Smooth muscle cell (in vitro differentiated cells): ENCODE measurements around the gene HEPN1. TPM values are rescaled to one million over a fixed set of nuclear protein-coding genes. Genes with fewer than 3 reads are reported as not detected.

Experiments
- DNase-seq: peaks from one replicate; lab custom pipeline; 2025; ENCODE audit not compliant: unreplicated experiment; lab: John Stamatoyannopoulos, UW
- H2AFZ ChIP-seq: fragments of 200-600 bp; sonication (generic); 2 replicates; pipeline ENCODE4 v1.6.0; 2016; ENCODE audit warnings: antibody characterized with exemption, low read depth, mild to moderate bottlenecking
- H3F3A ChIP-seq: fragments of 200-600 bp; sonication (generic); 2 replicates; pipeline ENCODE4 v1.6.0; 2017; ENCODE audit warnings: antibody characterized with exemption, low read depth
- H3K27ac ChIP-seq: fragments of 200-600 bp; sonication (generic); 2 replicates; pipeline ENCODE4 v1.5.1; 2016; ENCODE audit warnings: low read depth, mild to moderate bottlenecking
- H3K27me3 ChIP-seq: fragments of 200-600 bp; sonication (generic); 2 replicates; pipeline ENCODE4 v1.6.1; 2016; ENCODE audit warnings: low read depth, mild to moderate bottlenecking
- H3K36me3 ChIP-seq: fragments of 200-600 bp; sonication (generic); 2 replicates; pipeline ENCODE4 v1.5.1; 2016; ENCODE audit warnings: low read depth
- H3K4me1 ChIP-seq: fragments of 200-600 bp; sonication (generic); 2 replicates; pipeline ENCODE4 v1.5.1; 2016; ENCODE audit warnings: low read depth
- H3K4me2 ChIP-seq: fragments of 200-600 bp; sonication (generic); 2 replicates; pipeline ENCODE4 v1.6.0; 2016; ENCODE audit warnings: mild to moderate bottlenecking
- H3K4me3 ChIP-seq: fragments of 200-600 bp; sonication (generic); 2 replicates; pipeline ENCODE4 v1.5.1; 2016; ENCODE audit warnings: mild to moderate bottlenecking
- H3K79me2 ChIP-seq: fragments of 200-600 bp; sonication (generic); 2 replicates; pipeline ENCODE4 v1.6.0; 2016; ENCODE audit warnings: low read depth, mild to moderate bottlenecking
- H3K9ac ChIP-seq: fragments of 200-600 bp; sonication (generic); 2 replicates; pipeline ENCODE4 v1.6.0; 2016; ENCODE audit warnings: low read depth
- H3K9me3 ChIP-seq: fragments of 200-600 bp; sonication (generic); replicated peaks from 2 replicates; pipeline ENCODE4 v1.5.1; 2016; ENCODE audit warnings: low read depth
- H4K20me1 ChIP-seq: fragments of 200-600 bp; sonication (generic); 2 replicates; pipeline ENCODE4 v1.6.0; 2016; ENCODE audit warnings: low read depth
- WGBS: methylation state at CpG from one replicate; pipeline ENCODE4 v1.1.7; 2016; ENCODE audit warnings: low lambda C conversion rate; 5-methylcytosine and 5-hydroxymethylcytosine counted together
- polyA plus RNA-seq: library from polyadenylated mRNA; unstranded; fragments of >200 nt; fragmentation: Nextera tagmentation; extraction: Ambion mirVana; gene quantifications from 2 replicates; pipeline ENCODE4 v1.2.1, GENCODE V29; 2016
- total RNA-seq: library from RNA; depleted of rRNA; stranded (reverse); fragments of >200 nt; gene quantifications from 2 replicates; pipeline ENCODE4 v1.2.3, GENCODE V29; 2014
- TF ChIP-seq, protein P1 (sequence below): fragments of 200-600 bp; sonication (generic); IDR thresholded peaks from 2 replicates; pipeline ENCODE4 v1.5.1; 2017; ENCODE audit warnings: borderline replicate concordance, mild to moderate bottlenecking, antibody characterized with exemption; ENCODE audit not compliant: insufficient read depth, poor library complexity, severe bottlenecking

The HEPN1 gene
- total and polyA plus RNA-seq, 2 experiments from 2014 or later, result not detected

DNA sequence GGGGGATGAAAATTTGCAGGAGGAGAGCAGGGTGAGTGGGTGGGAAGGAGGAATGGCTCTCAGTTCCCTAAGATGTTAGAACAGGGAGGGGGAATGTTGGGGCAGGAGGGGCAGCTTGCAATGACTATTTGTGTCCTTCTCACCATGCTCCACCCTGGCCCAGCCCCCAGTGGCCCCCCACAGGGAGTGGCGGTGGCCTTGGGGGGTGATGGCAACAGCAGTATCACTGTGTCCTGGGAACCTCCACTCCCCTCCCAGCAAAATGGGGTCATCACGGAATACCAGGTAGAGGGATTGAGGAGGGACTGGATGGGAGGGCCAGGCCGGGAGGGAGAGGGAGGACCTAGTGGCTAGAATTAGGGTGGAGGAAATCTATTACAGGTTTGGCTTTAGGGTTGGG is 43.6 kb upstream of the HEPN1 start:
- no peak for DNase-seq
- H3K9ac ChIP-seq, result no peak overlapping the region
- no peaks in the 10 kb centered on the region for H3K4me1 ChIP-seq
- peaks cover 56% of the 10 kb centered on the region for H3K27me3 ChIP-seq
- TF ChIP-seq, protein P1, sequence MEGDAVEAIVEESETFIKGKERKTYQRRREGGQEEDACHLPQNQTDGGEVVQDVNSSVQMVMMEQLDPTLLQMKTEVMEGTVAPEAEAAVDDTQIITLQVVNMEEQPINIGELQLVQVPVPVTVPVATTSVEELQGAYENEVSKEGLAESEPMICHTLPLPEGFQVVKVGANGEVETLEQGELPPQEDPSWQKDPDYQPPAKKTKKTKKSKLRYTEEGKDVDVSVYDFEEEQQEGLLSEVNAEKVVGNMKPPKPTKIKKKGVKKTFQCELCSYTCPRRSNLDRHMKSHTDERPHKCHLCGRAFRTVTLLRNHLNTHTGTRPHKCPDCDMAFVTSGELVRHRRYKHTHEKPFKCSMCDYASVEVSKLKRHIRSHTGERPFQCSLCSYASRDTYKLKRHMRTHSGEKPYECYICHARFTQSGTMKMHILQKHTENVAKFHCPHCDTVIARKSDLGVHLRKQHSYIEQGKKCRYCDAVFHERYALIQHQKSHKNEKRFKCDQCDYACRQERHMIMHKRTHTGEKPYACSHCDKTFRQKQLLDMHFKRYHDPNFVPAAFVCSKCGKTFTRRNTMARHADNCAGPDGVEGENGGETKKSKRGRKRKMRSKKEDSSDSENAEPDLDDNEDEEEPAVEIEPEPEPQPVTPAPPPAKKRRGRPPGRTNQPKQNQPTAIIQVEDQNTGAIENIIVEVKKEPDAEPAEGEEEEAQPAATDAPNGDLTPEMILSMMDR, result no peak
- peak overlapping the region; percentile 59 for H3K4me3 ChIP-seq
- H2AFZ ChIP-seq, result peak overlapping the region; percentile 67
- no peaks in the 10 kb centered on the region for H3F3A ChIP-seq
- no peaks in the 10 kb centered on the region for H4K20me1 ChIP-seq
- 61% methylated on average over 3 of the region's 3 CpGs for WGBS
- no peaks in the 10 kb centered on the region for H3K36me3 ChIP-seq
- no peak overlapping the region for H3K27ac ChIP-seq
- H3K9me3 ChIP-seq, result no peaks in the 10 kb centered on the region
- H3K4me2 ChIP-seq, result peak overlapping the region; percentile 81
- no peaks in the 10 kb centered on the region for H3K79me2 ChIP-seq

DNA sequence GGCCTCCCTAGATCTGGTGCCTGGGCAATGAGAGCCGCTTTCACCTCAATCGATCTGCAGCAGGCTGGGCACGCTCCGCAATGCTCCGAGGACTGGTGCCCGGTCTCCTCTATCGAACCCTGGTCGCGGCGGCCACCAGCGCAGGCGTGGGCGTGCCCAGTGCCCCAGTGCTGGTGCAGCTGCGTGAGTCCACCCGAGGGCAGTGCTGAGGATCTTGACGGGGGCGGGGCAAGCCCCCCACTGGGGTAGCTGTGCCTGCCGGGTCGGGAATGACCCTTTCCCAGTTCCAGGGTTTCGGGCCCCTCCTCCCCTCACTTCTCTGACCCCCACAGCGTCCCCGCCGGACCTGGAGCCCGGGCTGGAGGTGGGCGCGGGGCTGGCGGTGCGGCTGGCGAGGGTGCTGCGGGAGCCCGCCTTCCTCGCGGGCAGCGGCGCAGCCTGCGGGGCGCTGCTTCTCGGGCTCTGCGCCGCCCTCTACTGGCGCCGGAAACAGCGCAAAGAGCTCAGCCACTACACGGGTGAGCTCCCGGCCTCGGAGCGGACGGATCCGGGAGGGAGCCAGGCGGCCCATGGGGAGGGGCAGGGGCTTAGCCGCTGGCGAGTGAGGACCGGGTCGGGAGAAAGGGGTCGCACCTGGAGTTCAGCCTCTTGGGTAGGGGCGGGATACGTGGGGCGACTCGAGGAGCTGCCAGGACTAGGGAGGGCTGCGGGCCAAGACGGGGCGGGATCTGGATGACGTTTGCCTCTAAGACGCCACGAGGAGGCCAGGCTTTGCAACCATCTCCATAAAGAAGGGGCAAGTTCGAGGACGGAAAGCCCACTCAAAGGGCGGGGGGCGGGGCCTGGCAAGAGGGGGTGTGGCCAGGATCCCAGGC is 42.9 kb upstream of the HEPN1 start:
- peak; percentile 93 for DNase-seq
- TF ChIP-seq, protein P1, result peak; percentile 66
- no peaks in the 10 kb centered on the region for H3K36me3 ChIP-seq
- H3F3A ChIP-seq, result no peaks in the 10 kb centered on the region
- H4K20me1 ChIP-seq, result no peaks in the 10 kb centered on the region
- H3K4me1 ChIP-seq, result no peaks in the 10 kb centered on the region
- peak overlapping the region; percentile 81 for H3K4me2 ChIP-seq
- peak overlapping the region; percentile 67 for H2AFZ ChIP-seq
- WGBS, result 2% methylated on average over 60 of the region's 69 CpGs
- peak overlapping the region; percentile 69 for H3K9ac ChIP-seq
- H3K27ac ChIP-seq, result peak overlapping the region; percentile 56
- H3K27me3 ChIP-seq, result peaks cover 48% of the 10 kb centered on the region
- peak overlapping the region; percentile 59 for H3K4me3 ChIP-seq
- H3K79me2 ChIP-seq, result no peaks in the 10 kb centered on the region
- H3K9me3 ChIP-seq, result no peaks in the 10 kb centered on the region

GRCh38 chr11:124876818-124877630 is 42.0 kb upstream of the HEPN1 start:
- no peaks in the 10 kb centered on the region for H3K4me1 ChIP-seq
- H3K4me2 ChIP-seq, result peak overlapping the region; percentile 81
- 51% methylated on average over 29 of the region's 30 CpGs for WGBS
- no peaks in the 10 kb centered on the region for H3K36me3 ChIP-seq
- TF ChIP-seq, protein P1, result no peak
- no peaks in the 10 kb centered on the region for H4K20me1 ChIP-seq
- H3K4me3 ChIP-seq, result peak overlapping the region; percentile 59
- H3K79me2 ChIP-seq, result no peaks in the 10 kb centered on the region
- H3K27ac ChIP-seq, result no peak overlapping the region
- H3K9me3 ChIP-seq, result no peaks in the 10 kb centered on the region
- no peak overlapping the region for H3K9ac ChIP-seq
- peaks cover 40% of the 10 kb centered on the region for H3K27me3 ChIP-seq
- H3F3A ChIP-seq, result no peaks in the 10 kb centered on the region
- peak overlapping the region; percentile 67 for H2AFZ ChIP-seq
- no peak for DNase-seq
